Measurements from ENCODE around the gene CAMTA1. TPM values are rescaled to one million over a fixed set of nuclear protein-coding genes. Genes with fewer than 3 reads are reported as not detected.

CAMTA1 gene
- total RNA-seq, 1 donor from 2014 or later: 81.6 TPM

DNA sequence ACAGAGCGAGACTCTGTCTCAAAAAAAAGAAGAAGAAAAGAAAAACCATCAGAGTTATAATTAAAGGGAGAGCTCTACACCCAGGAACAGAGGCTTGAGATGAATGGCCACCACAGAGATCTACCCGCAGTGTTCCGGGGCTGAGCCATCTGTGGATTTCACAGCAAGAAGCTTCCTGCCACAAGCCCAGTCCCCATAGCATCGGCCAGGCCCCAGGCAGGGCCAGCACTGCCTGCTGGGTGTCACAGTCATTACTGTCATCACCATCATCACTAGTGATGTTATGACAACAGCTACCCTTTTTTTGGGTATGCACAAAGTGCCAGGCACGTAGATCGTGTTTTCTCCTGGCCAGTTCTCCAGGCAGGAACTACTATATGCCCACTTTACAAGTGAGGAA is 874.3 kb downstream of the CAMTA1 start:
- Mint-ChIP-seq H3K27me3 (ENCODE audit: unreplicated experiment) (no peaks in the 10 kb centered on the region), H3K27ac (ENCODE audit: unreplicated experiment) (no peak overlapping the region), H3K4me3 (ENCODE audit: unreplicated experiment) (no peak overlapping the region), H3K4me1 (ENCODE audit: unreplicated experiment) (no peaks in the 10 kb centered on the region), H3K9me3 (ENCODE audit: unreplicated experiment) (no peaks in the 10 kb centered on the region), H3K36me3 (ENCODE audit: unreplicated experiment) (no peaks in the 10 kb centered on the region)
- TF ChIP-seq, protein P1, sequence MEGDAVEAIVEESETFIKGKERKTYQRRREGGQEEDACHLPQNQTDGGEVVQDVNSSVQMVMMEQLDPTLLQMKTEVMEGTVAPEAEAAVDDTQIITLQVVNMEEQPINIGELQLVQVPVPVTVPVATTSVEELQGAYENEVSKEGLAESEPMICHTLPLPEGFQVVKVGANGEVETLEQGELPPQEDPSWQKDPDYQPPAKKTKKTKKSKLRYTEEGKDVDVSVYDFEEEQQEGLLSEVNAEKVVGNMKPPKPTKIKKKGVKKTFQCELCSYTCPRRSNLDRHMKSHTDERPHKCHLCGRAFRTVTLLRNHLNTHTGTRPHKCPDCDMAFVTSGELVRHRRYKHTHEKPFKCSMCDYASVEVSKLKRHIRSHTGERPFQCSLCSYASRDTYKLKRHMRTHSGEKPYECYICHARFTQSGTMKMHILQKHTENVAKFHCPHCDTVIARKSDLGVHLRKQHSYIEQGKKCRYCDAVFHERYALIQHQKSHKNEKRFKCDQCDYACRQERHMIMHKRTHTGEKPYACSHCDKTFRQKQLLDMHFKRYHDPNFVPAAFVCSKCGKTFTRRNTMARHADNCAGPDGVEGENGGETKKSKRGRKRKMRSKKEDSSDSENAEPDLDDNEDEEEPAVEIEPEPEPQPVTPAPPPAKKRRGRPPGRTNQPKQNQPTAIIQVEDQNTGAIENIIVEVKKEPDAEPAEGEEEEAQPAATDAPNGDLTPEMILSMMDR (IDR thresholded peaks at IDR 0.05): no peak
- DNase-seq (ENCODE audit: extremely low spot score, unreplicated experiment): no peak

DNA sequence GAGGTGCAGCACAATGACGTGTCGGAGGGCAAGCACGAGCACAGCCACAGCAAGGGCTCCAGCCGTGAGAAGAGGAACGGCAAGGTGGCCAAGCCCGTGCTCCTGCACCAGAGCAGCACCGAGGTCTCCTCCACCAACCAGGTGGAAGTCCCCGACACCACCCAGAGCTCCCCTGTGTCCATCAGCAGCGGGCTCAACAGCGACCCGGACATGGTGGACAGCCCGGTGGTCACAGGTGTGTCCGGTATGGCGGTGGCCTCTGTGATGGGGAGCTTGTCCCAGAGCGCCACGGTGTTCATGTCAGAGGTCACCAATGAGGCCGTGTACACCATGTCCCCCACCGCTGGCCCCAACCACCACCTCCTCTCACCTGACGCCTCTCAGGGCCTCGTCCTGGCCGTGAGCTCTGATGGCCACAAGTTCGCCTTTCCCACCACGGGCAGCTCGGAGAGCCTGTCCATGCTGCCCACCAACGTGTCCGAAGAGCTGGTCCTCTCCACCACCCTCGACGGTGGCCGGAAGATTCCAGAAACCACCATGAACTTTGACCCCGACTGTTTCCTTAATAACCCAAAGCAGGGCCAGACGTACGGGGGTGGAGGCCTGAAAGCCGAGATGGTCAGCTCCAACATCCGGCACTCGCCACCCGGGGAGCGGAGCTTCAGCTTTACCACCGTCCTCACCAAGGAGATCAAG is 878.3 kb downstream of the CAMTA1 start:
- DNase-seq (ENCODE audit: extremely low spot score, unreplicated experiment): no peak
- Mint-ChIP-seq H3K4me3 (ENCODE audit: unreplicated experiment) (no peak overlapping the region), H3K27me3 (ENCODE audit: unreplicated experiment) (no peaks in the 10 kb centered on the region), H3K4me1 (ENCODE audit: unreplicated experiment) (peaks cover 4% of the 10 kb centered on the region), H3K27ac (ENCODE audit: unreplicated experiment) (no peak overlapping the region), H3K9me3 (ENCODE audit: unreplicated experiment) (no peaks in the 10 kb centered on the region), H3K36me3 (ENCODE audit: unreplicated experiment) (no peaks in the 10 kb centered on the region)
- TF ChIP-seq, protein P1 (IDR thresholded peaks at IDR 0.05): no peak

DNA sequence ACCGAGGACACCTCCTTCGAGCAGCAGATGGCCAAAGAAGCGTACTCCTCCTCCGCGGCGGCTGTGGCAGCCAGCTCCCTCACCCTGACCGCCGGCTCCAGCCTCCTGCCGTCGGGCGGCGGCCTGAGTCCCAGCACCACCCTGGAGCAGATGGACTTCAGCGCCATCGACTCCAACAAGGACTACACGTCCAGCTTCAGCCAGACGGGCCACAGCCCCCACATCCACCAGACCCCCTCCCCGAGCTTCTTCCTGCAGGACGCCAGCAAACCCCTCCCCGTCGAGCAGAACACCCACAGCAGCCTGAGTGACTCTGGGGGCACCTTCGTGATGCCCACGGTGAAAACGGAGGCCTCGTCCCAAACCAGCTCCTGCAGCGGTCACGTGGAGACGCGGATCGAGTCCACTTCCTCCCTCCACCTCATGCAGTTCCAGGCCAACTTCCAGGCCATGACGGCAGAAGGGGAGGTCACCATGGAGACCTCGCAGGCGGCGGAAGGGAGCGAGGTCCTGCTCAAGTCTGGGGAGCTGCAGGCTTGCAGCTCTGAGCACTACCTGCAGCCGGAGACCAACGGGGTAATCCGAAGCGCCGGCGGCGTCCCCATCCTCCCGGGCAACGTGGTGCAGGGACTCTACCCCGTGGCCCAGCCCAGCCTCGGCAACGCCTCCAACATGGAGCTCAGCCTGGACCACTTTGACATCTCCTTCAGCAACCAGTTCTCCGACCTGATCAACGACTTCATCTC is 879.1 kb downstream of the CAMTA1 start:
- H3K27me3 Mint-ChIP-seq (ENCODE audit: unreplicated experiment): no peaks in the 10 kb centered on the region
- H3K27ac Mint-ChIP-seq (ENCODE audit: unreplicated experiment): no peak overlapping the region
- H3K36me3 Mint-ChIP-seq (ENCODE audit: unreplicated experiment): no peaks in the 10 kb centered on the region
- no peaks in the 10 kb centered on the region for H3K9me3 Mint-ChIP-seq (ENCODE audit: unreplicated experiment)
- no peak overlapping the region for H3K4me3 Mint-ChIP-seq (ENCODE audit: unreplicated experiment)
- peaks cover 7% of the 10 kb centered on the region for H3K4me1 Mint-ChIP-seq (ENCODE audit: unreplicated experiment)
- TF ChIP-seq, protein P1 (IDR thresholded peaks at IDR 0.05): no peak
- no peak for DNase-seq (ENCODE audit: extremely low spot score, unreplicated experiment)

DNA sequence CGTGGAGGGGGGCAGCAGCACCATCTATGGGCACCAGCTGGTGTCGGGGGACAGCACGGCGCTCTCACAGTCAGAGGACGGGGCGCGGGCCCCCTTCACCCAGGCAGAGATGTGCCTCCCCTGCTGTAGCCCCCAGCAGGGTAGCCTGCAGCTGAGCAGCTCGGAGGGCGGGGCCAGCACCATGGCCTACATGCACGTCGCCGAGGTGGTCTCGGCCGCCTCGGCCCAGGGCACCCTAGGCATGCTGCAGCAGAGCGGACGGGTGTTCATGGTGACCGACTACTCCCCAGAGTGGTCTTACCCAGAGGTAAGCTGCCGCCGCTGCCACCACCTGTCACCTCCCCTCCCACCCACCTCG is 879.6 kb downstream of the CAMTA1 start:
- TF ChIP-seq, protein P1 (IDR thresholded peaks at IDR 0.05): no peak
- Mint-ChIP-seq H3K4me1 (ENCODE audit: unreplicated experiment) (peaks cover 7% of the 10 kb centered on the region), H3K4me3 (ENCODE audit: unreplicated experiment) (no peak overlapping the region), H3K27ac (ENCODE audit: unreplicated experiment) (no peak overlapping the region), H3K9me3 (ENCODE audit: unreplicated experiment) (no peaks in the 10 kb centered on the region), H3K36me3 (ENCODE audit: unreplicated experiment) (no peaks in the 10 kb centered on the region), H3K27me3 (ENCODE audit: unreplicated experiment) (no peaks in the 10 kb centered on the region)
- no peak for DNase-seq (ENCODE audit: extremely low spot score, unreplicated experiment)

DNA sequence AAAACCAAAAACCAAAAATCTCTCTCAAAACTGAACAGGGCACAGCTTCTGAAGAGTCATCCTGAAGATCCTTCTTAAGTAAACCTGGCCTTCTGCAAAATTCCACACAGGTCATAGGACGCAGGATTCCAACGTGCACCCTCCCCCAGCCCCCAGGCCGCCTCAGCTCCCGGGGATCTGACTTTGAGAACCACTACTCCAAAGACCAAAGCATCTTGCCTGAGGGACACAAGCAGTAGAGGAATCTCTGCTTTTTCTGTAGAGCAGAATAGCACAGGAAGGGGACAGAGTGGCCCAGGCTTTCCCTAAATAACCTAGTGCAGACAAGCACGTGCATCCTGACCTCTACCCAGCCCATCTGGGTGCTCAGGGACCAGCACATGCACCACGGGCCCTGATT is 881.0 kb downstream of the CAMTA1 start:
- H3K4me1 Mint-ChIP-seq (ENCODE audit: unreplicated experiment): peaks cover 7% of the 10 kb centered on the region
- H3K9me3 Mint-ChIP-seq (ENCODE audit: unreplicated experiment): no peaks in the 10 kb centered on the region
- no peak overlapping the region for H3K4me3 Mint-ChIP-seq (ENCODE audit: unreplicated experiment)
- no peak overlapping the region for H3K27ac Mint-ChIP-seq (ENCODE audit: unreplicated experiment)
- TF ChIP-seq, protein P1 (IDR thresholded peaks at IDR 0.05): no peak
- no peaks in the 10 kb centered on the region for H3K36me3 Mint-ChIP-seq (ENCODE audit: unreplicated experiment)
- no peaks in the 10 kb centered on the region for H3K27me3 Mint-ChIP-seq (ENCODE audit: unreplicated experiment)
- DNase-seq (ENCODE audit: extremely low spot score, unreplicated experiment): no peak
